Amniotic epithelial cell (primary cell): Measurements from ENCODE around the gene GNG7.
"Not testable (repeated sequence)": the region's sequence is repeated elsewhere in the genome, so short reads cannot be mapped to it uniquely, and the experiment has no call there.

Source experiments
- DNase-seq: peaks from one replicate; pipeline ENCODE4 v3.0.0-alpha.2; 2010; ENCODE audit warnings: low read depth

GNG7 gene

GRCh38 chr19:2713170-2713569 lies 10.7 kb upstream of the GNG7 start:
- DNase-seq = not testable (repeated sequence)

- DNase-seq = no peak
These were observed 9.3 kb upstream of the GNG7 start for GRCh38 chr19:2711875-2712205.

GRCh38 chr19:2711172-2711874 lies 8.8 kb upstream of the GNG7 start:
- DNase-seq = peak; percentile 76

- DNase-seq = no peak
These were observed 3.8 kb upstream of the GNG7 start for GRCh38 chr19:2706251-2706650.

DNA sequence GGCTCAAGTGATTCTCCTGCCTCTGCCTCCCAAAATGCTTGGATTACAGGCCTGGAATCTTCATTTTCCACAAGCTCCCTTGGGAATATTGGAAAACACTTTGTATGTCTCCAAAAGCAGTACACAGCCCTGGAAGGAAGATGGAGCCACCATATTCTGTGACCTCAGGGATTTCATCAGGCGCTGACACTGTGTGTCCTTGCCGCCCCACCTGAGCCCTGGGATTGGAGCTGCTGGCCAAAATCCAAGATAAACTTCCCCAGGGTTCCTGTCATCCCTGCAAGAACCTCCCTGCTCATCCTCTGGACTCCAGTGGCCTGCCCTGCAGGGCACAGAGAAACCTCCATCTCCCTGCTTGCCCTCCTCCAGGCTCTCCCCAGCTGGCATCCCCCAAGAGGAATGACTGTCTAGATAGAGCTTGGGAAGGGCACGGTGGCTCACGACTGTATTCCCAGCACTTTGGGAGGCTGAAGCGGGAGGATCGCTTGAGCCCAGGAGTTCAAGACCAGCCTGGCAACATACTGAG lies 1.3 kb upstream of the GNG7 start:
- DNase-seq = no peak

GRCh38 chr19:2703077-2703437 lies 563 bp upstream of the GNG7 start:
- no peak for DNase-seq

- no peak for DNase-seq
These were observed 929 bp downstream of the GNG7 start for GRCh38 chr19:2701361-2702169.

- DNase-seq = no peak
These were observed 1.7 kb downstream of the GNG7 start for GRCh38 chr19:2700660-2701360.

DNA sequence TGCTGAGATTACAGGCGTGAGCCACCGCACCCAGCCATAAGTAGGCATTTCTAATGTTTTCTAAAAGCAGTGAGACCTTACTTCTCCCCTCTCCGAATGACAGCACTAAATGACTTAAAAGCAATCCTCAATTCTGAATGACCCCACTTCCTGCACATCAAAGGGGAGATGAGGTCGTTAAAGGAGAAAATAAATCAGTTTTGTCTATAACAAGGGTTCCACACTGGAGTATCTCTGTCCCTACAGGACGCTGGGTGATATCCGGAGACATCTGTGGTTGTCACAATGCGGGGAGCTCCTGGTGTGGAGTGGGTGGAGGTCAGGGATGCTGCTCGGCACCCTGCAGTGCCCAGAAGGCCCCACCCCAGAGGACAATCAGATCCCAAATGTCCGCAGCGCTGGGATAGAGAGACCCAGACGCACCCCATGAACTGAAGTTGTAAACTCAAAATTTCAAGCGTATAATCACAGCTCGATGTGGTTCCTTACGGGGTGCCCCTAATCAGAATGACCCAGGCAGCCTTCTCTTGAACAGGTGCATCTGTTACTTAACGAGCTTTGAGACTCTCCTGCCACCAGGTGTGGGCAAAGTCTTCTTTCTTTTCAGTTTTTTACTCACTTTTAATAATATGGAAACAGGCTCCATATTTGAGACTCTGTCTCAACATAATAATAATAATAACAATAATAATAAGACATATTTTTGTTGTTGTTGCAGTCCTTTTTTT lies 2.9 kb downstream of the GNG7 start:
- DNase-seq = no peak

GRCh38 chr19:2694196-2694595 lies 8.3 kb downstream of the GNG7 start:
- DNase-seq = no peak

GRCh38 chr19:2693492-2694160 lies 8.9 kb downstream of the GNG7 start:
- DNase-seq = no peak

DNA sequence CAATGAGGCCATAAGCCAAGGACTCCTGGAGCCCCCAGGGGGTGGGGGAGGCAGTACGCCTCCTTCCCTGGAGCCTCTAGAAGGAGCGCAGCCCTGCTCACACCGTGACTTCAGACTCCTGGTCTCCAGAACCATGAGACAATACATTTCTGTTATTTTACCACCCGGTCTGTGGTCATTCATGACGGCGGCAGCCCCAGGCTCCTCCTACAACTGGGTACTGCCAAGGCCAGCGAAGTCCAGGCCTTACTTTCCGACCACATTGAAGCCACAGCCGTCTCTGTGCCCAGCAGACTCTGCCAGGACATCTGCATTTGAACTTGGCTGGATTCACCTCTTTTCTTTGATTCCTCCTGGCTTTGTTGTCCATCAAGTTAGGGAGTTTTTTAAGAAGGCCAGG lies 10.5 kb downstream of the GNG7 start:
- DNase-seq = no peak

GRCh38 chr19:2690856-2691255 lies 11.6 kb downstream of the GNG7 start:
- DNase-seq = no peak

DNA sequence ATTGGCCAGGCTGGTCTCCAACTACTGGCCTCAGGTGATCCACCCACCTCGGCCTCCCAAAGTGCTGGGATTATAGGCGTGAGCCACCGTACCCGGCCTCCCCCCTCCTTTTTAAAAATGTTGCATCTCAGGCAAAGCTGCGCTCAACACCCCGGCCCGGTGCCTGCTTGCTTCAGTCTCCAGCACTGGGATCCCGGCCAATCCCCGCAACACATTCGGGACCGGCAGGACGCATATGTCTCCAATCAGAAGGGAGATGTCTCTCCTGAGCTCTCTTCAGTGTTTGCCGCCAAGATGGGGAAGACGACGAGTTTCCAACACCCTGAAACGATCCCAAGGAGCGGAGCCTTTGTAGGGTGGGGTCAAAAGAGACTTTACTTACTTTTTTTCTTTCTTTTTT lies 16.1 kb downstream of the GNG7 start:
- no peak for DNase-seq

DNA sequence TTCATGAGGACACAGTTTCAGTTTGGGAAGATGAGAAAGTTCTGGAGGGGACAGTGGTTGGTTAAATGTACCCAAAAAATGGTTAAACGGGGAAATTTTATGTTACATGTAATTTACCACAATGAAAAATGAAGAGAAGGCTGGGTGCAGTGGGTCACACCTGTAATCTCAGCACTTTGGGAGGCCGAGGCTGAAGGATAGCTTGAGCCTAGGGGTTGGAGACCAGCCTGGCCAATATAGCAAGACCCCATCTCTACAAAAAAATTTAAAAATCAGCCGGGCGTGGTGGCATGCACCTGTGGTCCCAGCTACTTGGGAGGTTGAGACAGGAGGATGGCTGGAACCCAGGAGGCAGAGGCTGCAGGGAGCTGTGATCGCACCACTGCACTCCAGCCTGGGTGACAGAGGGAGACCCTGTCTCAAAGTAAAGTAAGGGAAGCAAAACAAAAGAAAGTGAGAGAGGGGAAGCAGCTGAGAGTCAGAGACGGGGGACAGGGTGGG lies 17.2 kb downstream of the GNG7 start:
- no peak for DNase-seq

DNA sequence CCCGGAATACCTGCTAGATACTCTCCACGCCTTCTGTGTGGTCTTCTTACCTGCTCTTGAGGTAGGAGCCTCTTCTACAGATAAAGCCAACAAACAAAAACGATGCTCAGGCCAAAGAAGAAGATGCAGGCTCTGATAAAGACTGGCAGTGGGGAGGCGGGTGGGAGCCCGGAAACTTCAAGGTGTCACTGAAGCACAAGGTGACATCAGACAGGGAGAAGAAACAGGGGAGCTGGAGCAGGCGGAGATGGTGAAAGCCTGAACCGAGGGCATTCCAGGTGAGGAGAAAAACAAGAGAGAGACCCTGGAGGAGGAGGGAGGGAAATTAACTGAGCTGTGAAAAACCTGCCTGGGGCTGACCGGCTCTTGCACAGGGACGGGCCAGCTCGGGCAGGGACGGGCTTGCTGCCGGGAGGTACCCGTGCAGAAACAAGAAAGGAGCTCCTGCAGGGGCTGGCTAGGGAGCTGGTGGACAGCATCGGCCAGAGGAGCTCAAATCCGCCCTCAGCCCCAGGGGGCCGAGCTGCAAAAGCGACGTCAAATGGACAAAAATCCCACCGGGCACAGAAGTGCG lies 19.0 kb downstream of the GNG7 start:
- DNase-seq = no peak

DNA sequence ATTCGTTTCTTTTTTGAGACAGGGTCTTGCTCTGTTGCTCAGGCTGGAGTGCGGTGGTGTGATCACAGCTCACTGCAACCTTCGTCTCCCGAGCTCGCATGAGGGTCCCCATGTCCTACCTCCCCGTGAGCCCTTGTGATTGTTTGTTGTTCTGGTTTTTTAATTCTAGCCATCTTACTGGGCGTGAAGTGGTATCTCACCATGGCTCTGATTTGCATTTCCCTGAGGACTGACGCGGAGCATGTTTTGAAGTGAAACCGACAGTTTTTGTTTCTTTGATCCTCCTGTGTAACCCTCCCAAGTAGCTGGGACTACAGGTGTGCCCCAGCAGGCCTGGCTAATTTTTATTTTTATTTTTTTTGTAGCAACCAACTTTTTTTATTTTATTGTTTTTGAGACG lies 21.7 kb downstream of the GNG7 start:
- no peak for DNase-seq

GRCh38 chr19:2679439-2679838 lies 23.1 kb downstream of the GNG7 start:
- DNase-seq = no peak

DNA sequence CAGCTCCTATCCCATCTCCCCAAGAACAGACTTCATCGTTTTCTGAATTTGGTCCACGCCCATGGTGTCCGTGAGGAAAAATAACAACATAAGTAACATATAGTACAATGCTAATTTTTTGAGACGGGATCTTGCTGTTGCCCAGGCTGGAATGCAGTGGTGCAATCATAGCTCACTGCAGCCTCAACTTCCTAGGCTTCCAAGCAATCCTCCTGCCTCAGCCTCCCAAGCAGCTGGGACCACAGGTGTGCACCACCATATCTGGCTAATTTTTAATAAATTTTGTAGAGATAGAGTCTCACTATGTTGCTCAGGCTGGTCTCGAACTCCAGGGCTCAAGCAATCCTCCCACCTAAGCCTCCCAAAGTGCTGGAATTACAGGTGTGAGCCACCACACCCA lies 23.5 kb downstream of the GNG7 start:
- DNase-seq = not testable (repeated sequence)

- no peak for DNase-seq
These were observed 24.3 kb downstream of the GNG7 start for GRCh38 chr19:2678044-2678671.

DNA sequence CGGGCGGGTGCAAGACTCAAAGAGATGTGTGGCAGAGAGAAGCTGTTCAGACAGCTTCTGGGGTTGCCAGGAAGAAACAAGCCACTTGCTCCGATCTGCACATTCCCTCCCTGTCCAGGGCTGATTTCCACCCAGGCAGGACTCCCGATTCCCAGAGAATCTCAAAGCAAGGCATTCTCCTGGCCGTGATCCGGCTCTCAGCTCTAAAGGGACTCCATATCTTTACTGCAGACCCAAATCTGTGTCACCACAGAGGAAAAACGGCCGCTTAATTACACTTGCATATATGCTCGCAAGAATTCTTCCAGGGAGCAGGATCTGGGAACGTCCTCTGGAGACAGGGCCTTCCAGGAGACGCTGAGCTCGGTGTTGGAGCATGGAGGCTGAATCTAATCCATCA lies 25.7 kb downstream of the GNG7 start:
- DNase-seq = no peak
